ENCODE data around the gene OTX2.

- TF ChIP-seq CTCF (IDR thresholded peaks at IDR 0.05): no peak
- TF ChIP-seq EP300 (IDR thresholded peaks at IDR 0.05): no peak
- TF ChIP-seq POLR2A (IDR thresholded peaks at IDR 0.05): no peak
Measured at GRCh38 chr14:56808110-56808382, 2.2 kb downstream of the OTX2 start.

All from ovary (tissue), 3 donors.